ENCODE measurements around the gene UBE4B.
A peak's percentile ranks its signal among the peaks of the same experiment; 100 is the strongest.
"Not testable (repeated sequence)": the region's sequence is repeated elsewhere in the genome, so short reads cannot be mapped to it uniquely, and the experiment has no call there.

UBE4B gene

DNA sequence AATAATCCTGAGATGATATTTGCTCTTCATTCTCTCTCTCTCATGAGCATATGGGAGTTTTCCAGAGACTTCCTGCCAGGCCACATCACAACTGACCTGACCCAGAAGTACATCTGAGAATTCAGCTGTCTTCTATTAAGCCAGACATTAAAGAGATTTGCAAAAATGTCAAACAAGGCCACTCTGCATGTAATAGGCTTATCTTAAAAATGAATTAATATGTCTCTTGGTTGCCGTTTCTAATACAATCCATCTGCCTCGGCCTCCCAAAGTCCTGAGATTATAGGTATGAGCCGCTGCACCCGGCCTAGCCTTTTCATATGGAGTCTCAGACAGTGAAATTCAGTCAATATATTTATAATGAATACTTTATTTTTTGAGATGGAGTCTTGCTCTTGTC, 10.8 kb upstream of the UBE4B start:
- not testable (repeated sequence) for H3K4me3 Mint-ChIP-seq, H3K9me3 Mint-ChIP-seq, H3K27me3 Mint-ChIP-seq, H3K27ac Mint-ChIP-seq, H3K36me3 Mint-ChIP-seq, ATAC-seq, H3K4me1 Mint-ChIP-seq

DNA sequence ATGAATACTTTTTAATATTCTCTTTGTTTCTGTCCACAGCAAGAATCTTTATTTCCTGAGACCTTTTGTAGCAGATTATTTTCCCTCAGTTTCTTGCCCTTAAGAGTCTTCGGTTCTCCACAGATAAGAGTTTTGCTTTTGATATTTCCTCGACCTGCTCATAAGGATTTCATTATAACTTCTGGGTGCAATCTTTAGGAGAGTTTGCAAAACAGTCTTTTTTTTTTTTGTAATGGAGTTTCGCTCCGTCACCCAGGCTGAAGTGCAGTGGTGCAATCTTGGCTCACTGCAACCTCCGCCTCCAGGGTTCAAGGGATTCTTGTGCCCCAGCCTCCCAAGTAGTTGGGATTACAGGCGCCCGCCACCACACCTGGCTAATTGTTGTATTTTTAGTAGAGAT, 10.1 kb upstream of the UBE4B start:
- Mint-ChIP-seq H3K36me3 (no peaks in the 10 kb centered on the region), H3K27ac (no peak overlapping the region), H3K4me3 (no peak overlapping the region), H3K27me3 (no peaks in the 10 kb centered on the region), H3K9me3 (no peaks in the 10 kb centered on the region), H3K4me1 (peaks cover 7% of the 10 kb centered on the region)
- ATAC-seq, result no peak

DNA sequence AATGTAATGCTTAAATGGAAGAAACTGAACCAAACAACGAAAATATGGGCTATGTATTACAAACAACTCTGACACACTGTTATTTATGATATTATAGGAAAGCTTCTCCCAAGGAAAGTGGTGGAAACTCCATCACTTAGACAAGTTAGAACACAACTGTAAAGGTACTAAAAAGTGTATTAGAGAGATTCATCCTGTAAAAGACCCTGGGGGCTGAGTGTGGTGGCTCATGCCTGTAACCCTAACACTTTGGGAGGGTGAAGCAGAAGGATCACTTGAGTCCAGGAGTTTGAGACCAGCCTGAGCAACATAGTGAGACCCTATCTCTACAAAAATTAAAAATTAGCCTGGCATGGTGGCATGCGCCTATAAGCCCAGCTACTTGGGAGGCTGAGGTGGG, 7.4 kb upstream of the UBE4B start:
- no peaks in the 10 kb centered on the region for H3K4me1 Mint-ChIP-seq
- H3K27ac Mint-ChIP-seq, result no peak overlapping the region
- no peak overlapping the region for H3K4me3 Mint-ChIP-seq
- H3K9me3 Mint-ChIP-seq, result no peaks in the 10 kb centered on the region
- no peaks in the 10 kb centered on the region for H3K27me3 Mint-ChIP-seq
- ATAC-seq, result no peak
- H3K36me3 Mint-ChIP-seq, result no peaks in the 10 kb centered on the region

DNA sequence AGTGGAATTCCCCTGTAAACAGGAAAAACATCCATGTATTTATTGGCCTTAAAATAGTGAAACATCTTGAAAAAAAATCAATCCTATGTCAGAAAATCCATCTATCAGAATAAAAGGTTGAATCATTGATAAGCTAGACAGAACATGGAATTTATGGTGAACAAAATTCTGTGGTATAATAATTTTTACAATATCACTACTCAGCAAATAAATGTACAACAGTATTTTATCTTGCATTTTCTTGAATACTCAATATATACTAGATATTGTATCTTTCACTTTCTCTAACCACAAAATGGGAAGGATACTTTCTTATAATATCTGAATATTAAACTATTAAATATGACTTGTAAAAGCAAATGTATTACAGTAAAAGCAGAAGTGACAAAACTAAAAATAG, 5.7 kb upstream of the UBE4B start:
- H3K9me3 Mint-ChIP-seq, result no peaks in the 10 kb centered on the region
- no peaks in the 10 kb centered on the region for H3K36me3 Mint-ChIP-seq
- peaks cover 2% of the 10 kb centered on the region for H3K4me1 Mint-ChIP-seq
- no peak overlapping the region for H3K4me3 Mint-ChIP-seq
- H3K27ac Mint-ChIP-seq, result no peak overlapping the region
- no peaks in the 10 kb centered on the region for H3K27me3 Mint-ChIP-seq
- ATAC-seq, result no peak

DNA sequence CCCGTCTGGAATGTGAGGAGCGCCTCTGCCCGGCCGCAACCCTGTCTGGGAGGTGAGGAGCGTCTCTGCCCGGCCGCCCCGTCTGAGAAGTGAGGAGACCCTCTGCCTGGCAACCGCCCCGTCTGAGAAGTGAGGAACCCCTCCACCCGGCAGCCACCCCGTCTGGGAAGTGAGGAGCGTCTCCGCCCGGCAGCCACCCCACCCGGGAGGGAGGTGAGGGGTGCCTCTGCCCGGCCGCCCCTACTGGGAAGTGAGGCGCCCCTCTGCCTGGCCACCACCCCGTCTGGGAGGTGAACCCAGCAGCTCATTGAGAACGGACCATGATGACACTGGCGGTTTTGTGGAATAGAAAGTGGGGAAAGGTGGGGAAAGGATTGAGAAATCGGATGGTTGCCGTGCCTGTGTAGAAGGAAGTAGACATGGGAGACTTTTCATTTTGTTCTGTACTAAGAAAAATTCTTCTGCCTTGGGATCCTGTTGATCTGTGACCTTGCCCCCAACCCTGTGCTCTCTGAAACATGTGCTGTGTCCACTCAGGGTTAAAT, 3.7 kb upstream of the UBE4B start:
- not testable (repeated sequence) for H3K4me3 Mint-ChIP-seq, H3K27me3 Mint-ChIP-seq, H3K27ac Mint-ChIP-seq, H3K36me3 Mint-ChIP-seq, ATAC-seq, H3K9me3 Mint-ChIP-seq
- H3K4me1 Mint-ChIP-seq, result peaks cover 19% of the 10 kb centered on the region

DNA sequence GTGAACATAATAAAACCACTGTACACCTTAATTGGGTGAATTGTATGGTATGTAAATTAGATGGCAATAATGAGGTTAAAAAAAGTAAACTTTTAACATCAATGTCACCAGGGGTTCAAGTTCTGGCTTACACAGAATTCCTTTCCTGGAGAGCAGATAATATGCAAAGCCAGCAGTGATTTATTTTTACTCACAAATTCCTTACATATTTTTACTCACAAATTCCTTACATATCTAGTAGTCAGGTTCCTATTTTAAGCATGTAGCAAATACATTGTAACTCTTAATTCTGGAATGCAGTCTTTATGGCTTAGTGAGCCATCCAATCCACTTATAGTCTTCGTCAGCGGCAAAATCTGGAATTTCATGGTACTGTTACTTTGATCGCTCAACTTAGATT, 1.3 kb upstream of the UBE4B start:
- peaks cover 34% of the 10 kb centered on the region for H3K4me1 Mint-ChIP-seq
- H3K36me3 Mint-ChIP-seq, result no peaks in the 10 kb centered on the region
- no peak for ATAC-seq
- H3K27me3 Mint-ChIP-seq, result no peaks in the 10 kb centered on the region
- no peak overlapping the region for H3K4me3 Mint-ChIP-seq
- no peaks in the 10 kb centered on the region for H3K9me3 Mint-ChIP-seq
- no peak overlapping the region for H3K27ac Mint-ChIP-seq

DNA sequence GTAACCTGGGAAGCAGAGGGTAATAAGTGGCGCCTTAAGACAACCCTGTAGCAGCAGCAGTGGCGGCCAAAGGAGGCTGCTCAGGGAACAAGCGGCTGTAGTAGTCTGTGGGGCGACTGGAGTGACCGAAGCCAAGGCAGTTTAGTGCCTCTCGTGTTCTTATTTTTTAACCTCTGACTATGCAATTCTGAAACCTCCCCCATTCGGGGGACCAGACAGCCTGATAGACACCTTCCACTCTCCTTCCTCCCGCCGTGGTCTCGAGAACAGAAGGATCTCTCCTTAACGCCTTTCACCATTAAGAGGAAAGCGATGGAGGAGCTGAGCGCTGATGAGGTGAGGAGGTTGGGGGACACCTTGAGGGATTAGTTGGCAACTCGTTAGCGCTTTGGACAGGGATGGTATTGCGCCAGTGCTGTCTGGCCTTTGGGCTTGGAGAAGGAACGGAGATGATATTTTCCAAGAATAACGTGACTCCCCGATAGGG, 644 bp downstream of the UBE4B start:
- Mint-ChIP-seq H3K9me3 (no peaks in the 10 kb centered on the region), H3K36me3 (no peaks in the 10 kb centered on the region), H3K4me3 (peak overlapping the region; percentile 99), H3K4me1 (peaks cover 34% of the 10 kb centered on the region), H3K27me3 (no peaks in the 10 kb centered on the region), H3K27ac (peak overlapping the region; percentile 97)
- peak; percentile 31 for ATAC-seq

DNA sequence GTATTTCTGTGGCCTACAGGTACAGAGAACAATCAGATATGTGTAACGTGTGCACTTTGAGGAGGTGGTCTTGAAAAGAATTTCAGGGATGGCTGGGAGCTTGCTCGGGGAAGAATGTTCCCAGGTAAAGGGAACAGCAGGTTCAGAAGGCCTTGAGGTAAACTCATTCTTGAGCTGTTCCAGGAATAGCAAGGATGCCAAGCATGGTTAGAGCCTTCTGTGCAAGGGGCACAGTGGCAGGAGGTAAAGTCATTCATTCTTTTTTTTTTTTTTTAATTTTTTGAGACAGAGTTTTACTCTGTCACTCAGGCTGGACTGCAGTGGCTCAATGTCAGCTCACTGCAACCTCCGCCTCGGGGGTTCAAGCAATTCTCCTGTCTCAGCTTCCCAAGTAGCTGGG, 10.0 kb downstream of the UBE4B start:
- peaks cover 44% of the 10 kb centered on the region for H3K36me3 Mint-ChIP-seq

DNA sequence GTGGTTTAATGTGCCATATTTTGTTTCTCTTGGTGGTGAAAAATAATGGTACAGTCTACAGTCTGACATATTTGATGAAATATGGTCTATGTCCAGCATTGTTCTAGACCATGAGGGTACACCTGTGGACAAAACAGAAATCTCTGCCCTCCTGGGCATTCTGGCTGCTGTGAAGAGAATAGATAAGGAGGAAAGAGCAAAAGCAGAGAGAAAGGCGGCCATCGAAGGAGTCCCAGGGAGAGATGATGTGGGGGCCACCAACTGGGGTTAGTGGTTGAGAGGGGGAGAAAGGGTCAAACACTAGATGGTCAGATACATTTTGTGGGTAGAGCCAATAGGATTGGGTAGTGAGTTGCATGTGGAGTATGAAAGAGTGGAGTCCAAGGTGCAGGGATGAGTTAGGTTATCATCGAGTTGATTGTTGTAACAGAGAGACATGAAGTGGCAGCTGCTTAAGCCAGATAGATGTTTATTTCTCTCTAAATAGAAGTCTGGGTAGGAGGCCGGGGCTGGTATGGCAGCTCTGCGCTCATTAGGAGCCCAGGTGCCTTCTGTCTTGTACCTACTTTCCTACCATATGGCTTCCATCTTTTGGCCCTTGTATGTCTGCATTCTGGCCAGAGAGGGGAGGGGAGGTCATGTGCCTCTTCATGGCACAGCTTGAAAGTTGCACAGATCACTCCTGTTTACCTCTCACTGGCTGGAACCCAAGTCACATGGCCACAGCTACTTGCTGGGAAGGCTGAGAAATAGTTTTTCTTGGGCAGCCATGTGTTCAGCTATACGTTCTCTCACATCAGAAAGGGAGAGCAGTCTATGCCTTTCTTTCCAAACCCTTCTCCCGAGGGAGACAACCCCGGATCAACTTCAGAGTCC, 13.0 kb downstream of the UBE4B start:
- H3K4me1 Mint-ChIP-seq, result peaks cover 38% of the 10 kb centered on the region
- no peak overlapping the region for H3K4me3 Mint-ChIP-seq
- no peak for ATAC-seq
- H3K9me3 Mint-ChIP-seq, result no peaks in the 10 kb centered on the region
- no peaks in the 10 kb centered on the region for H3K27me3 Mint-ChIP-seq
- peaks cover 47% of the 10 kb centered on the region for H3K36me3 Mint-ChIP-seq
- H3K27ac Mint-ChIP-seq, result no peak overlapping the region

More for the DNA sequence above, 10.0 kb downstream of the UBE4B start:
- Mint-ChIP-seq H3K27ac (no peak overlapping the region), H3K4me1 (peaks cover 37% of the 10 kb centered on the region), H3K27me3 (no peaks in the 10 kb centered on the region), H3K4me3 (no peak overlapping the region), H3K9me3 (no peaks in the 10 kb centered on the region)
- no peak for ATAC-seq

DNA sequence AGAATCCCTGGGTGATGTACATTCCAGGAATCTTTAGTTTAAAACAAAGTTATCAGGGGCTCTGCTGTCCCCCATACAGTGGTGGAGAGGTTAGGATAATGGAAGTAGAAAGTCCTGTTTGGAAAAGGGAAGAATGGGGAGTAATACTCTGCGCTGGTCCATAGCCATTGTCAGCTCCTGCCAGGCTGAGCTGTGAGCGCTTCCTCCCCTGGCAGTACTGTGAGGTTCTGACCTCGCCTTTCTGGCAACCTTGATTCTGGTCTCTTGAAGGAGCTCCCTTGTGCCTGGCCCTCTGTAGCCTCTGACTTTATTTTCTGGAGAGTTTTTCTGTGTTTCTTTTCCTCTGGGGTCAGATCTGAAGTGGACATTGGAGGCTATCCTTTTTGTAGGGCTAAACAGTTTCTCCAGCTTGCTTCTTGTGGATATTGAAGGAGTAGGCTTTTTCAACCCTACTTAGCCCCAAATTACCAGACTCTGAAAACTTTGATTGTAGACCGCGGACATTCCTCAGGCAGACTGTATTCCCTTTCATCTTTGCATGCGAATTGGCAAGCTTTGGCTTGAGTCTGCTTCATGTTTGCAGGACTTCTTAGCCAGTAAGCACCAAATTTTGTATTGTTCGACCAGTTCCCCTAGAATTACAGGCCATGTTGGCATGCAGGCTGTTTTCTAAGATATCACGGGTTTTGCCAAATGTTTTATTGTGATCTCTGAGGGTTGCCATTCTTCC, 13.8 kb downstream of the UBE4B start:
- Mint-ChIP-seq H3K36me3 (peaks cover 44% of the 10 kb centered on the region), H3K27ac (no peak overlapping the region), H3K27me3 (no peaks in the 10 kb centered on the region), H3K4me3 (no peak overlapping the region), H3K4me1 (peaks cover 38% of the 10 kb centered on the region), H3K9me3 (no peaks in the 10 kb centered on the region)
- ATAC-seq, result no peak

DNA sequence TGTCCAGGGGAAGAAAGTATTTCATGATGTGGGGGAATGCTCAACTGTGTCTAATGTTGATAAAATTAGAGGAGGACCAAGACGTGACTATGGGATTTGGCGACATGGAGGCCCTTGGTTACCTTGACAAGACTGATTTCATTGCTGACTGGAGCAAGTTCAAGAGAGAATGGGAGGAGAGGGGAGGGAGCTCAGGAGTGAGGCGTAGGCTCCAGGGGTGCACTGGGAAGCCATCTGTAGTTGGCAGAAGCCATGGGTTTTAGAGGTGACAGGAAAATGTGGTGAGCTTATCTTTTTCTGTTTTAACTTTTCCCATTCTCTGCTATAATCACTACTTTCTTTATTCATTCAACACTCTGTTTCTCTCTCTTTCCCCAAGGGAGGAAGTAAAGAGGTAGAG, 15.8 kb downstream of the UBE4B start:
- Mint-ChIP-seq H3K27ac (no peak overlapping the region), H3K36me3 (peaks cover 43% of the 10 kb centered on the region), H3K4me1 (peaks cover 38% of the 10 kb centered on the region), H3K27me3 (no peaks in the 10 kb centered on the region), H3K9me3 (no peaks in the 10 kb centered on the region), H3K4me3 (no peak overlapping the region)
- ATAC-seq, result no peak

DNA sequence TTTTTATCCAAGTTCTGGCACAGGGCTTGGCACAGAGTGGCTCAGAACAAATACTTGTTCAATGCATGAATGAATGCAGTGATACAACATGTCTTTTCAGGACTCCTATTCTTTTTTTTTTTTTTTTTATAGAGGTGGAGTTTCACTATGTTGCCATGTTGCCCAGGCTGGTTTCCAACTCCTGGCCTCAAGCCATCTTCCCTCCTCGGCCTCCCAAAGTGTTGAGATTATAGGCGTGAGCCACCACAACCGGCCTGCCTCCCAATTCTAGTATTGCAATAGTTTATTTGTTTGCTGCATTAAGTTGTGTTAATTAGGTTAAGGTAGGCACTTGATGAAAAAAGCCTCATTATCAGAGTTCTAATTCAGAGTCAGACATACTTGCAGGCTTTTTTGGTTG, 17.9 kb downstream of the UBE4B start:
- no peak overlapping the region for H3K4me3 Mint-ChIP-seq
- ATAC-seq, result no peak
- no peaks in the 10 kb centered on the region for H3K27me3 Mint-ChIP-seq
- H3K4me1 Mint-ChIP-seq, result peaks cover 23% of the 10 kb centered on the region
- H3K27ac Mint-ChIP-seq, result no peak overlapping the region
- peaks cover 40% of the 10 kb centered on the region for H3K36me3 Mint-ChIP-seq
- no peaks in the 10 kb centered on the region for H3K9me3 Mint-ChIP-seq

DNA sequence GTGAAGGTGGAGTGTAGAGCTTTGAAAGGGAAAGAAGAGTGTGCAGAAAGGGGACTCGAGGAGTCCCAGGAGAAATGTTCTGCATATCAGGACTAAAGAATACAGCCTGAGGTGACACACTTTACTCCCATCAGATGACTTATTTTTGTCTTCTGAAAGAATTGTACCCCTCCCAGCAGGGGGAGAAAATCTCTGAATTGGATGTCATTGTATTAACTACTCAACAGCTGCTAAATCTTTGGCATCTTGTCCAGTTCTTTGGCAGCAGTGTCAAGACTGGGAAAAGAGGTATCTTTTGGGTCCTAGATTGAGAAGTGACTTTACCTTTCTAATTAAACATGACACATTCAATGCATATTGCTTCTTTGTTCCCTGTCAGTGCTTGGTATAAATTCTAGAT, 18.9 kb downstream of the UBE4B start:
- no peak overlapping the region for H3K27ac Mint-ChIP-seq
- ATAC-seq, result no peak
- H3K27me3 Mint-ChIP-seq, result no peaks in the 10 kb centered on the region
- peaks cover 12% of the 10 kb centered on the region for H3K4me1 Mint-ChIP-seq
- H3K9me3 Mint-ChIP-seq, result no peaks in the 10 kb centered on the region
- H3K4me3 Mint-ChIP-seq, result no peak overlapping the region
- H3K36me3 Mint-ChIP-seq, result peaks cover 38% of the 10 kb centered on the region

DNA sequence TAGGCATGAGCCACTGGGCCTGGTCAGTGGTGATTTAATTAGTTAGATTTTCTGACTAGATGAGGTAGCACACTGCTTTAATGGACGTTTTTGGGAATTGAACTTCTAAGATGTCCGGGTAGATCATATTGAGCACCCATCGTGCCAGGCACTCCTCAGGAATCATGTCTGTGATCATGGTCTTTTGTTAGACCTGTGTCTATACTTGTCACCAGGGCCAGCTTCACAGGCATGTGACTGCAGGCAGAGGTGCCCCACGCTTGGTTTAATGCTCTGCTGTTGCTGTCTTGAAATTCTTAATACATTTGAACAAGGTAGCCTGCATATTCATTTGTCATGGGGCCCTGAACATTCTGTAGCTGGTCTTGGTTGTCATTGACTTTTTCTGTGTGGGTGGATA, 19.6 kb downstream of the UBE4B start:
- no peak for ATAC-seq
- Mint-ChIP-seq H3K9me3 (no peaks in the 10 kb centered on the region), H3K27ac (no peak overlapping the region), H3K36me3 (peaks cover 38% of the 10 kb centered on the region), H3K4me3 (no peak overlapping the region), H3K27me3 (no peaks in the 10 kb centered on the region), H3K4me1 (peaks cover 6% of the 10 kb centered on the region)

DNA sequence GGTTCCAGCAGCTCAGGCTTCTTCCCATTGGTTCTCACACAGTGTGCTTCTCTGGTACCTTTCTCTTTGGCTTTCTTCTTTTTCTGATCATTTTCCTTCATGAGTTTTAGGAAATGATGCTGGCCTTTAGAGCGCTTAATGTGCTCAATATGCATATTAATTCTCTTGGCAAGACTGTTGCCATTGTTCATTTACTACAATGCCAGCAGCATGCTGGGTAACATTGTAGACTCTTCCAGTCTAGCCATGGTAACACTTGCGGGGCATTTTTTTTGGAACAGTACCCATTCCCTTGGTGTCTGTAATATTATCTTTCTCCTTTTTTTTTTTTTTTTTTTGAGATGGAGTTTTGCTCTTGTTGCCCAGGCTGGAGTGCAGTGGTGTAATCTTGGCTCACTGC, 21.7 kb downstream of the UBE4B start:
- Mint-ChIP-seq H3K9me3 (no peaks in the 10 kb centered on the region), H3K36me3 (peaks cover 46% of the 10 kb centered on the region), H3K27me3 (no peaks in the 10 kb centered on the region), H3K27ac (no peak overlapping the region), H3K4me3 (no peak overlapping the region), H3K4me1 (peaks cover 10% of the 10 kb centered on the region)
- ATAC-seq, result no peak

DNA sequence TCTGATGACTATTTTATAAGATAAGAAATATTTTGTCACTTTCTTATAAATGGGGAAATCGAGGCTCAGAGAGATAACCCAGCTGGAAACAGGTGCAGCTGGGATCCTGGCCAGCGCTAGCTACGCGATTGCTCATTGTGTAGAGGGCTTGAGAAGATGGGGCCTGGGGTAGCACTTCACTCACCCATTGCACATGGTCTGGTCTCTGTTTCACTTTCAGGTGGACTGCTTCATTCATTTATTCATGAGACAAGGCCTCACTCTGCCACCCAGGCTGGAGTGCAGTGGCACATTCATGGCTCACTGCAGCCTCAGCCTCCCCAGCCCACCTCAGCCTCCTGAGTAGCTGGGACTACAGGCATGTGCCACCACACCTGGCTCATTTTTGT, 23.8 kb downstream of the UBE4B start:
- ATAC-seq, result no peak
- H3K4me1 Mint-ChIP-seq, result peaks cover 10% of the 10 kb centered on the region
- H3K9me3 Mint-ChIP-seq, result no peaks in the 10 kb centered on the region
- peaks cover 41% of the 10 kb centered on the region for H3K36me3 Mint-ChIP-seq
- no peak overlapping the region for H3K27ac Mint-ChIP-seq
- no peak overlapping the region for H3K4me3 Mint-ChIP-seq
- no peaks in the 10 kb centered on the region for H3K27me3 Mint-ChIP-seq
